ENCODE results near the gene EMP1.

The EMP1 gene

DNA sequence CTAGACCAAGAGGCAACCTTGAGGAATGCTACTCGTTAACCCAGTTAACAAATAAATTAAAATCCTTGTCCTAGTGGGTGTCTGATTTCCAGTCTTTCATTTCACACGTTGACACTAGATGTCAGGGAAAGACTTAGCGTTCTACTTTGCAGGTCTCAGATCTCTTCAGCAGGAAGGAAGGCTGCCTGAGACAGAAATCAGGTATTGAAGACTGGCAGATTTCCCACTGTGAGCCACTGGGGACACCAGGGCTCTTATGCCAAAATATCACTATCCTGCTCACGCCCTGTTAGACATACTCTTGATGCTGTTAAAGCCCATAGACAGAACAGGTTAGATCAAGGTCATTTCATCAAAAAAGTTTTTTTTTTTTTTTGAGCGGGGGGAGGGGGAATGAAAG, 33.0 kb downstream of the EMP1 start:
- H3K27ac ChIP-seq (ENCODE audit: low read depth, low read length): no peak overlapping the region

DNA sequence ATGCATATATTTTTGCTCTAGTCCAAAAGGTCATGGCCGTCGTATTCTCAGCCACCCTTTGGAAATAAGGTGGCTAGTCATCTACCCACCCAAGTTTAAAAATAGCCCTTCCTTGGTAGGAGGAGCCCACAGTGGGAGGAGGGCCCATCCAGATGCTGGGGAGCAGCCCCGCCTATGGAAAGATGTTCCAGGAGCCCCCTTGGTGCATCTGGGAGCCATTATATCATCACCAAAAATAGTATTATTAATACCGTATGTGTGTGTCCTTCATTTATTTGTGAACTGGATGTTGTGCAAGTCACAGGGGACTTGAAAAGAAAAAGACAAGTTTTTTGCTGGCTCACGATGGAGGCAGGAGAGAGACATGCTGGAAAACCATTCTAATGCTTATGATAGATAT, 34.0 kb downstream of the EMP1 start:
- H3K27ac ChIP-seq (ENCODE audit: low read depth, low read length): no peak overlapping the region
- H3K23ac ChIP-seq (ENCODE audit: low read length): no peak overlapping the region
- H3K4me3 ChIP-seq (ENCODE audit: low read length): no peak overlapping the region
- H3K56ac ChIP-seq (ENCODE audit: low read length): no peak overlapping the region
- no peaks in the 10 kb centered on the region for H3K79me2 ChIP-seq (ENCODE audit: control insufficient read depth, insufficient read depth, low read length)
- no peaks in the 10 kb centered on the region for H3K79me1 ChIP-seq (ENCODE audit: low read length)
- H2BK5ac ChIP-seq (ENCODE audit: low read length): no peak overlapping the region
- no peaks in the 10 kb centered on the region for H3K27me3 ChIP-seq (ENCODE audit: insufficient read depth, low read length, poor library complexity)
- H2AK5ac ChIP-seq (ENCODE audit: low read length): no peak overlapping the region
- no peak overlapping the region for H3K4me2 ChIP-seq (ENCODE audit: low read length)
- WGBS (ENCODE audit: extremely low coverage, insufficient coverage, low lambda C conversion rate): no CpG with 5 or more reads among the region's 5 CpGs
- H3K9ac ChIP-seq (ENCODE audit: low read length): no peak overlapping the region
- H2BK15ac ChIP-seq (replicated peaks; ENCODE audit: low read depth): no peak overlapping the region
- no peak overlapping the region for H3K4ac ChIP-seq (ENCODE audit: low read depth, low read length)
- no peaks in the 10 kb centered on the region for H3K36me3 ChIP-seq (ENCODE audit: control insufficient read depth, insufficient read depth, low read length)
- no peak overlapping the region for H4K8ac ChIP-seq (ENCODE audit: low read depth, low read length)
- no peak overlapping the region for H3K18ac ChIP-seq (ENCODE audit: low read length)
- DNase-seq: no peak
- H2BK120ac ChIP-seq (ENCODE audit: low read depth, low read length): no peak overlapping the region
- H4K5ac ChIP-seq (ENCODE audit: low read length): no peak overlapping the region
- no peaks in the 10 kb centered on the region for H3K4me1 ChIP-seq (ENCODE audit: control insufficient read depth, low read depth, low read length)

More for the DNA sequence above, 33.0 kb downstream of the EMP1 start:
- no peak overlapping the region for H3K9ac ChIP-seq (ENCODE audit: low read length)
- no peak overlapping the region for H4K8ac ChIP-seq (ENCODE audit: low read depth, low read length)
- no peak overlapping the region for H3K23ac ChIP-seq (ENCODE audit: low read length)
- H3K27me3 ChIP-seq (ENCODE audit: insufficient read depth, low read length, poor library complexity): no peaks in the 10 kb centered on the region
- H3K79me2 ChIP-seq (ENCODE audit: control insufficient read depth, insufficient read depth, low read length): no peaks in the 10 kb centered on the region
- H3K4ac ChIP-seq (ENCODE audit: low read depth, low read length): no peak overlapping the region
- no peak overlapping the region for H2AK5ac ChIP-seq (ENCODE audit: low read length)
- no peak overlapping the region for H3K56ac ChIP-seq (ENCODE audit: low read length)
- H3K4me2 ChIP-seq (ENCODE audit: low read length): no peak overlapping the region
- H3K18ac ChIP-seq (ENCODE audit: low read length): no peak overlapping the region
- H3K4me3 ChIP-seq (ENCODE audit: low read length): no peak overlapping the region
- no peak overlapping the region for H2BK15ac ChIP-seq (replicated peaks; ENCODE audit: low read depth)
- H2BK120ac ChIP-seq (ENCODE audit: low read depth, low read length): no peak overlapping the region
- H3K79me1 ChIP-seq (ENCODE audit: low read length): no peaks in the 10 kb centered on the region
- peak; percentile 52 for DNase-seq
- WGBS (ENCODE audit: extremely low coverage, insufficient coverage, low lambda C conversion rate): no CpG with 5 or more reads among the region's 5 CpGs
- no peaks in the 10 kb centered on the region for H3K4me1 ChIP-seq (ENCODE audit: control insufficient read depth, low read depth, low read length)
- no peak overlapping the region for H4K5ac ChIP-seq (ENCODE audit: low read length)
- no peak overlapping the region for H2BK5ac ChIP-seq (ENCODE audit: low read length)
- no peaks in the 10 kb centered on the region for H3K36me3 ChIP-seq (ENCODE audit: control insufficient read depth, insufficient read depth, low read length)

DNA sequence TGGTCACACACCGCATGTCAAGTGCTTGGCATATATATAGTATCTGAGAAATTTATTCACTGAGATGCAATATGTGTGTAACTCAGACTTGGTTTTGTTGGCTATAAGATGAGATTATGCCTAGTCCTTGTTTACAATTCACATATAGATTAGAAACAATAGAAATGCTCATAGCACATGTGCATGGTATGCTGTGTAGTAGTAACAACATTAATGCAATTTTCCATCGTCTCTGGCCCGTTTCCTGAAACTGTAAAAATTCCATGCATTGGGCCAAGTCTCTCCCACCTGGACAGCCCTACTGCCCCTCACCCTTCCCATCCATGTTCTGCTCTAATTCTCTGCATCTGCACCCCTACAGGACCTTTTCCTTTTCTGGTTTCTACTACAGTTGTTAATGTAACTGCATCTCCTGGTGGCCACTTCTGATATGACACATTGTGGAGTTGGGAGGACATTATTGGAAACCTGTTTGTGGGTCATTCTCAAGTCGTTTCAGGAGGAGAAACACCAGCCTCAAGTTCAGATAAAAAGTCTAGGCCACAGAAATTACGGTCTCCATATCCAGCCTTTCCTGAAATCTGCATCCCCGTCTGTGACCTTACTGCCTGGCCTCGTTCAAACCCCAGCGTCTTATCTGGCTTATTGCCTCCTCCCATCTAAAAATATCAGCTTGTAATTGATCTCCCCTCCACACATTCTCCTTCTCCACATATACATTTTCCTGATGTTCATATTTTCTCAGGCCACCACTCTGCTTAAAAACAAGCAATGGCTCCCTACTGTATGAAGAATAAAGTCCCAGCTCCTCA, 37.5 kb downstream of the EMP1 start:
- no peak overlapping the region for H3K4ac ChIP-seq (ENCODE audit: low read depth, low read length)
- H4K5ac ChIP-seq (ENCODE audit: low read length): no peak overlapping the region
- DNase-seq: peak; percentile 78
- H3K27me3 ChIP-seq (ENCODE audit: insufficient read depth, low read length, poor library complexity): no peaks in the 10 kb centered on the region
- no peak overlapping the region for H4K8ac ChIP-seq (ENCODE audit: low read depth, low read length)
- H3K18ac ChIP-seq (ENCODE audit: low read length): no peak overlapping the region
- H2AK5ac ChIP-seq (ENCODE audit: low read length): no peak overlapping the region
- H3K4me3 ChIP-seq (ENCODE audit: low read length): no peak overlapping the region
- H2BK120ac ChIP-seq (ENCODE audit: low read depth, low read length): no peak overlapping the region
- H3K9ac ChIP-seq (ENCODE audit: low read length): no peak overlapping the region
- no peak overlapping the region for H3K27ac ChIP-seq (ENCODE audit: low read depth, low read length)
- no peaks in the 10 kb centered on the region for H3K79me2 ChIP-seq (ENCODE audit: control insufficient read depth, insufficient read depth, low read length)
- no peak overlapping the region for H3K4me2 ChIP-seq (ENCODE audit: low read length)
- no peaks in the 10 kb centered on the region for H3K36me3 ChIP-seq (ENCODE audit: control insufficient read depth, insufficient read depth, low read length)
- H3K79me1 ChIP-seq (ENCODE audit: low read length): no peaks in the 10 kb centered on the region
- no CpG with 5 or more reads among the region's 8 CpGs for WGBS (ENCODE audit: extremely low coverage, insufficient coverage, low lambda C conversion rate)
- H2BK5ac ChIP-seq (ENCODE audit: low read length): no peak overlapping the region
- H2BK15ac ChIP-seq (replicated peaks; ENCODE audit: low read depth): no peak overlapping the region
- H3K23ac ChIP-seq (ENCODE audit: low read length): no peak overlapping the region
- H3K56ac ChIP-seq (ENCODE audit: low read length): no peak overlapping the region
- H3K4me1 ChIP-seq (ENCODE audit: control insufficient read depth, low read depth, low read length): peaks cover 5% of the 10 kb centered on the region

DNA sequence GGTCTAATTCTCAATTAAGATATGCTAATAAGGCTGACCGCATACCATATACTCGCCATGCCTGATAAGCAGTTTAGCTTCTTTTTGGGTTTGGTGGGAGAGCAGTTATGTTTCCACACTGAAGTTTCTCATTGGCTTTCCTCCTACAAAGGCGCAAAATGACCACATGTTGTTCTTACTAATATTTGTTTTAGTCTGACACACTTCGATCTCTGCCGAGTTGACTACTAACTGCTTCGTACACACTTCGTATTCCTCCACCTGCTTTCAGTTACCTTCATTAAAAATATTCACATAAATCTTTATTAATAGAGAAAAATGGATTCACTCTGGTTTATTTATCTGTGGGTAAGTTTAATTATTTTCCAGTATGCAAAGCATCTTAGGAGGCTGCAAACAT, 41.7 kb downstream of the EMP1 start:
- 100% methylated on average over 3 of the region's 7 CpGs for WGBS (ENCODE audit: extremely low coverage, insufficient coverage, low lambda C conversion rate)
- no peak overlapping the region for H2BK120ac ChIP-seq (ENCODE audit: low read depth, low read length)
- H3K27me3 ChIP-seq (ENCODE audit: insufficient read depth, low read length, poor library complexity): no peaks in the 10 kb centered on the region
- no peaks in the 10 kb centered on the region for H3K79me2 ChIP-seq (ENCODE audit: control insufficient read depth, insufficient read depth, low read length)
- no peak overlapping the region for H3K4ac ChIP-seq (ENCODE audit: low read depth, low read length)
- no peak overlapping the region for H3K23ac ChIP-seq (ENCODE audit: low read length)
- no peak overlapping the region for H4K5ac ChIP-seq (ENCODE audit: low read length)
- no peak overlapping the region for H2BK5ac ChIP-seq (ENCODE audit: low read length)
- no peak overlapping the region for H3K56ac ChIP-seq (ENCODE audit: low read length)
- no peaks in the 10 kb centered on the region for H3K79me1 ChIP-seq (ENCODE audit: low read length)
- no peak overlapping the region for H3K4me2 ChIP-seq (ENCODE audit: low read length)
- no peak overlapping the region for H2BK15ac ChIP-seq (replicated peaks; ENCODE audit: low read depth)
- no peak for DNase-seq
- peaks cover 5% of the 10 kb centered on the region for H3K4me1 ChIP-seq (ENCODE audit: control insufficient read depth, low read depth, low read length)
- no peaks in the 10 kb centered on the region for H3K36me3 ChIP-seq (ENCODE audit: control insufficient read depth, insufficient read depth, low read length)
- H3K18ac ChIP-seq (ENCODE audit: low read length): no peak overlapping the region
- H2AK5ac ChIP-seq (ENCODE audit: low read length): no peak overlapping the region
- no peak overlapping the region for H3K27ac ChIP-seq (ENCODE audit: low read depth, low read length)
- H3K9ac ChIP-seq (ENCODE audit: low read length): no peak overlapping the region
- no peak overlapping the region for H3K4me3 ChIP-seq (ENCODE audit: low read length)
- H4K8ac ChIP-seq (ENCODE audit: low read depth, low read length): no peak overlapping the region

DNA sequence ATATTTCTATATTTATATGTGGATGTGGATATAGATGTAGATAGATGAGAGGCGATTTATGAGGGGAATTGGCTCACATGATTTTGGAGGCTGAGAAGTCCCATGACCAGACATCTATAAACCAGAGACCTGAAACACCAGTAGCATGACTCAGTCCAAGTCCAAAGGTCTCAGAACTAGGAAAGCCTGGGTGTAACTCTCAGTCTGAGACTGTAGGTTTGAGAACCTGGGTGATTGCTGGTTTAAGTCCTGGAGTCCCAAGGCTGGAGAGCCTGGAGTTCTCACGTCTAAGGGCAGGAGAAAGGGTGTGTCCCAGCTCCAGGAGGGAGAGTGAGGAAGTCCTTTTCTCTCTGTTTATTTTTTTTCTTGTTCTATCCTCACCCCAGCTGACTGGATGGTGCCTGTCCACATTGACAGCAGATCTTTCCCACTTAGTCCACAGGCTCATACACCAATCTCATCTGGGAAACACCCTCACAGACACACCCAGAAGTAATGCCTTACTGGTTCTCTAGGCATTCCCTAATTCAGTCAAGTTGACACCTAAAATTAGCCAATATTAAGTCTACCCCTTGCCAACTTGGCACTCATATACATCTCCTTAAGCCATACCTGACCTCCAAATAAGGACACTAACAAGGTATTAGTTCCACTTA, 45.4 kb downstream of the EMP1 start:
- Histone ChIP-seq H3K9ac (ENCODE audit: low read length) (no peak overlapping the region), H3K79me1 (ENCODE audit: low read length) (no peaks in the 10 kb centered on the region), H3K56ac (ENCODE audit: low read length) (no peak overlapping the region), H2BK5ac (ENCODE audit: low read length) (no peak overlapping the region), H3K27ac (ENCODE audit: low read depth, low read length) (no peak overlapping the region), H3K36me3 (ENCODE audit: control insufficient read depth, insufficient read depth, low read length) (no peaks in the 10 kb centered on the region), H3K4ac (ENCODE audit: low read depth, low read length) (no peak overlapping the region), H2BK15ac (replicated peaks; ENCODE audit: low read depth) (peak overlapping the region; percentile 12), H4K5ac (ENCODE audit: low read length) (no peak overlapping the region), H3K79me2 (ENCODE audit: control insufficient read depth, insufficient read depth, low read length) (no peaks in the 10 kb centered on the region), H2BK120ac (ENCODE audit: low read depth, low read length) (no peak overlapping the region), H3K27me3 (ENCODE audit: insufficient read depth, low read length, poor library complexity) (no peaks in the 10 kb centered on the region), H3K4me3 (ENCODE audit: low read length) (no peak overlapping the region), H2AK5ac (ENCODE audit: low read length) (no peak overlapping the region), H4K8ac (ENCODE audit: low read depth, low read length) (no peak overlapping the region), H3K18ac (ENCODE audit: low read length) (no peak overlapping the region), H3K4me2 (ENCODE audit: low read length) (no peak overlapping the region), H3K4me1 (ENCODE audit: control insufficient read depth, low read depth, low read length) (peaks cover 5% of the 10 kb centered on the region), H3K23ac (ENCODE audit: low read length) (no peak overlapping the region)
- DNase-seq: no peak
- no CpG with 5 or more reads among the region's 2 CpGs for WGBS (ENCODE audit: extremely low coverage, insufficient coverage, low lambda C conversion rate)

Data from mesendoderm (in vitro differentiated cells).